A549 (cell line): ENCODE measurements around the gene NUDT2.

Source experiments
- POLR2AphosphoS2 ChIP-seq: conservative IDR thresholded peaks from 2 replicates; pipeline ENCODE4 v1.6.1; 2012; ENCODE audit warnings: low read length, improper control_type of control experiment, inconsistent platforms
- RFX5 ChIP-seq: fragments of 450-650 bp; IDR thresholded peaks from 2 replicates; pipeline ENCODE4 v1.7.1; 2014; ENCODE audit warnings: antibody characterized with exemption, mild to moderate bottlenecking, moderate library complexity

- TF ChIP-seq RFX5 (no peak), POLR2AphosphoS2 (no peak)
Observed at GRCh38 chr9:34387239-34387638, 57.9 kb downstream of the NUDT2 start.
